DMS53 treated with DMSO at 0.1 percent for 48 hours (cell line): Measurements from ENCODE around the gene PTPRN2.
"Not testable (repeated sequence)": the region's sequence is repeated elsewhere in the genome, so short reads cannot be mapped to it uniquely, and the experiment has no call there.

Experiments used
- DNase-seq: peaks from one replicate; lab custom pipeline; 2025; ENCODE audit not compliant: unreplicated experiment; lab: John Stamatoyannopoulos, UW

PTPRN2 gene

DNA sequence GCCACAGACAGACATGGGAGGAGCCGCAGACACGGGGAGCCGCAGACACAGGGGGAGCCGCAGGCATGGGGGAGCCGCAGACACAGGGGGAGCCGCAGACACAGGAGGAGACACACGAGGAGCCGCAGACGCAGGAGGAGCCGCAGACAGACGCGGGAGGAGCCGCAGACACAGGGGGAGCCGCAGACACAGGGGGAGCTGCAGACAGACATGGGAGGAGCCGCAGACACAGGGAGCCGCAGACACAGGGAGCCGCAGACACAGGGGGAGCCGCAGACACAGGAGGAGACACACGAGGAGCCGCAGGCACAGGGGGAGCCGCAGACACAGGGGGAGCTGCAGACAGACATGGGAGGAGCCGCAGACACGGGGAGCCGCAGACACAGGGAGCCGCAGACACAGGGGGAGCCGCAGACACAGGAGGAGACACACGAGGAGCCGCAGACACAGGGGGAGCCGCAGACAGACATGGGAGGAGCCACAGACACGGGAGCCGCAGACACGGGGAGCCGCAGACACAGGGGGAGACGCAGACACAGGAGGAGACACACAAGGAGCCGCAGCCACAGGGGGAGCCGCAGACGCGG is 313.8 kb downstream of the PTPRN2 start:
- DNase-seq = not testable (repeated sequence)

DNA sequence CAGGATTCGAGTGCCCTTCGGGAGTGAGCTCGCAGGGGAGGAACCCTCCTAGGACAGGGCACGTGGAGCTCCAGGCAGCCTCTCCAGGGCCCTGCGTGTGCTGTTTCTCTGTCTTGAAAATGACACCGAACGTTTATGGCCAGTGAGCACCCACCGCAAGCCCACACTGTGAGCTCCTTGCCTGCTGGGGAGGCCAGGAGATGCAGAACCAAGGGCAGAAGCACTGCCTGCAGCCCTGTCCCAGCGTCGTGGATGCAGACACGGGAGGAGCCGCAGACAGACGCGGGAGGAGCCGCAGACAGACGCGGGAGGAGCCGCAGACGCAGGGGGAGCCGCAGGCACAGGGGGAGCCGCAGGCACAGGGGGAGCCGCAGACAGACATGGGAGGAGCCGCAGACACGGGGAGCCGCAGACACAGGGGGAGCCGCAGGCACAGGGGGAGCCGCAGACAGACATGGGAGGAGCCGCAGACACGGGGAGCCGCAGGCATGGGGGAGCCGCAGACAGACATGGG is 314.4 kb downstream of the PTPRN2 start:
- DNase-seq = no peak

DNA sequence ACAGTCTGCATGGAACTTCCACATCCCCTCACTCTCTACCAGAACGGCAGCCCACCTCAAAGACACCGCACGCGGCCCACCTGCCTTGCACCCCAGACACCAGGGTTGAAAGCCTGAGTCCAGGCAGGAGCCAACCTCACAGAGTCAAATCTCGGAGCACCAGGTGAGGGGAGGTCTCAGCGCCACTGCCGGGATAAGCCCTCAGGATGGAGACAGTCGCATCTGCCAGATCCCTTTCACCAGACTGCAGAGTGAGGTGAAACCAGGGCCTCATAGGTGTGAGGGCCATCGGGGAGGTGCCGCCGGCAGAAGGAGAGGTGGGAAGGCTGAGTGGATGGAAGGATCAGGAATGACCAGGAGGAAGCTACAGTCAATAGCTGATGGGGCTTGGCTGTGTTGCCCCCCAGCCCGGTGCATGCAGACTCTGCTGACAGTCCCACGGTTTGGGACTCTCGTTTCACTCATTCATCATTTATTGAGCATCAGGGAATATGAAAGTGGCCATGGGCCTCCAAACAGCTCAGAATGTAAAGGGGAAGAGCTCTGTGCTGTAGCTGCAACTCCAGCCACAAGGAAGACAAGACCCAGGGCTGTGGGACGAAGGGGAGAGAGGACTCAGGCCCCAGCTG is 315.0 kb downstream of the PTPRN2 start:
- DNase-seq = no peak

DNA sequence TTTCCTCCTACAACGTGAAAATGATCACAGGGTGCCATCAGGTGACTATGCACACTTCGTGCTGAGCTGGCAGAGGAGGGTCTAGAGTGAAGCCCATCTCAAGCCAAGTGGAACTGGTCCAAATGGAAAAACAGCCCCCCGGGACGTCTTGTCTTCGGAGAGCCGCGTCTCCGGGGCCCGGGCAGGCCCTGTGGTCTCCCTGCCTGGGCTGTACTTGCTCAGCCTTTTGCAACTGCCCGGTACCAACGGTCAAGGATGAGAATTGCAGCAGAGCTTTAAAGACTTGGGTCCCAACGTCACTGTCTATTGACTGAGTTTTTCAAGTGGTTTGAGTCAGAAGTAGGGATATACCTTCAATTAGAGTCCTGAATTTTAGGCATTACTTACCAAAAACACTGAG is 315.5 kb downstream of the PTPRN2 start:
- DNase-seq = no peak

DNA sequence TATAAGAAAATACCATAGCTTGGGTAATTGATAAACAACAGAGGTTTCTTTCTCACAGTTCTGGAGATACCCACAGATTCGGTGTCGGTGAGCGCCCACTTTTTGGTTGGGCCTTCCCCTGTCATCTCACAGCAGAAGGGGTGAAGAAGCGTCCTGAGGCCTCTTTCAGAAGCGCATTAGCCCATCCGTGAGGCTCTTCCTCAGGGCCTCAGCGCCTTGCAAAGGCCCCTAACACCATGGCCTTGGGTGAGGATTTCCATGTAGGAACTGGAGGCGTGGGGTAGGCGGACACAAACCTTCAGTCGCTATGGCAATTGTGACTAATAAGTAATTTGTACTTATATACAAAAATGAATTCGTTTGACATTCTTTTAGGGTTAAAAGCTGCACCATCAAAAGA is 316.0 kb downstream of the PTPRN2 start:
- DNase-seq = no peak

DNA sequence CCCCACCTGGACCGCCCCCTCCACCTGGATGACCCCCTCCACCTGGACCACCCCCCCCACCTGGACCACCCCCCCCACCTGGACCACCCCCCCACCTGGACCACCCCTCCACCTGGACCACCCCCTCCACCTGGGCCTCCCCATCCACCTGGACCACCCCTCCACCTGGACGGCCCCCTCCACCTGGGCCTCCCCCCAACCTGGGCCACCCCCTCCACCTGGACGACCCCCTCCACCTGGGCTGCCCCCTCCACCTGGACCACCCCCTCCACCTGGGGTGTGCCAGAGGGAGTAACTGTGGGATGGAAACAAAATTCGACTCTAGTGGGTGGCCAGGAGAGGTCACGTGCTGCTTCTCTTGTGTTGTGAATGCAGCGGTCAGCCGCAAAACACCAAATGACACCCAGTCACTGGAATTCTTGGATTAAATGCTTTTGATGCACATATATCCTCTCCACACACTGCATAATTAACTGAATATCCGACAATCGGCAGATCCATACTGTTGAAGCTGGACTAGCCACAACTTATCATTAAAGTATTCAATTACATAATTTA is 316.7 kb downstream of the PTPRN2 start:
- no peak for DNase-seq

DNA sequence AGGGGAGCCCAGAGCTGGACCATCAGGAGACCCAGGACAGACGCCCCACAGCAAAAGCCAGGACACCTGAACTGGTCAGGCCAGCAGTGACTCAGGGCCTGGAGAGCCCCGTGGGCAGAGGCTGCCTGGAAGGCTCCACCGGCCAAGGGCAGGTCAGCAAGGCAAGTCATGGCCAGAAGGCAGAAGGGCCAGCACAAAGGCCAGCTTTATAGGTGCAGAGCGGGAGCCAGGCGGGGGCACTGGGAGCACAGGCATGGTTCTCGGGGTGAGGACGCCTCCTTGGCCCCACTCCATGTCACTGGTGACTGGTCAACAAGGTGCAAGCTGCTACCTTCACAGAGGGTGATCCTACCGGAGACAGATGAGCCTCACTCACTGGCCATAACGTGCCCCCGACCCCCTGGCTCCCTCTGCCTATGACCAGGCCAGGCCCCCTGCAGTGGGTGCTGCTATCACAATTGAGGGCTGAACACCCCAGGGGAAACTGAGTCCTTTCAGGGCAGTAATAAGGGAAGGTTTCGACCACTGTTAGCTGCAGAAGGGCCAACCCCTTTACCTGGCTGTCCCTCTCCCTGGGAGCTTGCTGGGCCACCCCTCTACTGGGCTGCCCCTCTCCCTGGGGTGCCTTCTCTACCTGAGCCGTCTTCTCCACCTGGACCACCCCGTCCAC is 317.4 kb downstream of the PTPRN2 start:
- DNase-seq = no peak

DNA sequence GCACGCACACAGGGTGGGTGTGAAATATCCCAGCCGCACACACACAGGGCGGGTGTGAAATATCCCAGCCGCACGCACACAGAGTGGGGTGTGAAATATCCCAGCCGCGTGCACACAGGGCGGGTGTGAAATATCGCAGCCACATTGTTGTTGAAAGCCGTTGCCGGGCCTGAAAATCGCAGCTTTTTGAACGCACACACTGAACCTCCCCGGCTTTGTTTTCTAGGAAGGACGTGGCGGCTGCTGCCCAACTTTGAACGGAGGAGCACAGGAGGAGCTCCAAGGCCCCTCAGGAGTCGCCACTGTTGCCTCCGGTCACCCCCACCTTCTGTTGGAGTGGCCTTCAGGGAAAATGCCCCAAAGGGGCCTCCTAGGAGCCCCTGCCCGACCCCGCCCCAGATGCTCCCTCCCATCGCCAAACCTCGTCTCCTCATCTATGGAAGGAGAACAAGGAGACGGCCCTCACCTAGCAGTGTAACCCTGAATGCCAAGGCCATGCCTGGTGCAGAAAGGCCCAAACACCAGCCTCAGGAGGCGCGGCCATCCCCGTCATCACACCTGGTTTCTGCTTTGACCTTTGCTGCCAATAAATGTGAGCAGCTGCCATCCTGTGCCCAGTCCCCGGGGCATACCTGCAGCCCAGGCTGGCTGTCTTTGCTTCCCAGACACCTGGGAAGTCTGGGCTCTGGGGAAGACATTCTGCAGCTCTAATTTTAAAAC is 318.6 kb downstream of the PTPRN2 start:
- DNase-seq = no peak

DNA sequence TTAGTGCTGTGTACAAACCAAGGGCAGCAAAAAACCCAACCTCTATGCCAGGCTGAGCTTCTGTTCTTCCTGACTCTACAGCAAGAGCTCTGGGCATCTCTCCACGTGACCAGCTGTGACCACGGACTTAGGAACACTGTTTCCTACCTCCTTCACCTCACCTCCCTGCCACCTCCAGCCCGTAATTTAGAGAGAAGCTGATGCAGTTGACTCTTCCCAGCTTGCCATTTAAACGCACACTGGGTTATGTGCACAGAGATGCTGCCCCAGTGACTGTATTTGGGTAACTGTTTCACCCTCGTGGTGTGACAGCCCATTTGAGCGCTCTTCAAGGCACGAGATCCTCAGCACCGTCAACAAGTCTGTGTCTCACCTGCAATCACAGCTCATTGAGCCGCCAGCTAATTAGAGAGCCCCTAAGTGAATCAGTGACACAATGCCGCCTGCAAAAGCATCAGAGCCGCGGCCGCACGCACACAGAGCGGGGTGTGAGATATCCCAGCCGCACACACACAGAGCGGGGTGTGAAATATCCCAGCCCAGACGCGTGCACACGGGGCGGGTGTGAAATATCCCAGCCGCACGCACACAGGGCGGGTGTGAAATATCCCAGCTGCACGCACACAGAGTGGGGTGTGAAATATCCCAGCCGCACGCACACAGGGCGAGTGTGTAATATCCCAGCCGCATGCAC is 319.7 kb downstream of the PTPRN2 start:
- DNase-seq = no peak

DNA sequence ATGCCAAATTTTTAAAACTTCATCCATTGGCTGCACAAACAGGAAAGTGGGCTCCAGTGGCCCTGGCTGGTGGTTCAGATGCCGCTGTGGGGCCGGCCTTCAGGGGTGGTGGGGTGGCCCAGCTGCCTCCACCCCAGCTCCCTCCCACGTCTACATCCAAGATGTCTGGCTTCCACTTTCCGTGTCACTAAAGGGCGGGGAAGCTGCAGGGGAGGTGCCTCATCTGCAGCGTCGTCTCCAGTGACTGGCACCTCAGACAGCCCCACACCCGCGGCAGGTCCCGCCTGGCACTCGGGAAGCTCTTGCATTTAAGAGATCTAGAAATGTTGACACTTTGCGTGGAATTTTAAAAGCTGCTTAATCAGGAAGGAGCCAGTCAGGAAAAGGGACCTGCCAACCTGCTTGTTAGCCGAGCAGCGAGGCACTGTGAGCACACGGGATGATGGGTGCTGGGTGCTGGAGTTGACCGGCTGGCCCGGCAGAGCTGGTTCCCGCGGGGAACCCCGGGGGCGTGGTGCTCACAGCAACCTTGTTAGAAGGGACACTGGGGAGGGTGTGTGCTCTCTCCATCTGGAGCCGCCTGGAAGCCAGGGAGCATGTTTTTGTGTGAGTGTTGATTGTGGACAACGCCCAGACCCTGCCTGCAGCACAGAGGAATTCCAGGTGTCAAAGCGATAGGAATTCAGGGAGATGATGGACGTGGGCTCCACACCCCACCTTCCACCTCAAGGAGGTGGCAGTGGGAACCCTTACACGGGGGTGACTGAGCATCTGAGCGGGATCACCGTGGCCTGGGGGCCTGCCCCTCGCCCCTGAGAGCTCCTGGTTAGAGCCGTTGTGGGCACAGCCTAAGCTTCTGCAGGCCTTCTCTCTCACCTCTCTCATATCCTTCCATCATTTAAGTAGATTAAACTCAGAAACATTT is 320.5 kb downstream of the PTPRN2 start:
- DNase-seq = no peak

DNA sequence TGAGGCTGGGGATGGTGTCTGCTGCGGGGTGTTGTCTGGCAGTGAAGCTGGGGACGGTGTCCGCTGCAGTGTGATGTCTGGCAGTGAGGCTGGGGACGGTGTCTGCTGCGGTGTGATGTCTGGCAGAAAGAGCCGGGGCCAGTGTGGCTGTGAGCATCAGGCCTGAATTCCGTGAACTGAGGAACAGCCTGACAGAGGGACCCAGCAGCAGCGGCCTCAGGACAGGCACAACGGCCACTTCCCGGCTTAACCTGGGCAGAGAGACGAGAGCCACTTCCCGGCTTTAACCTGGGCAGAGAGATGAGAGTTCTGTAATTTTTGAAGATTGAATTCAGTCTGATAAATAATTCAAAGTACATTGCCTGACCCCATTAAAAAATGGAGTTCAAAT is 321.2 kb downstream of the PTPRN2 start:
- no peak for DNase-seq

DNA sequence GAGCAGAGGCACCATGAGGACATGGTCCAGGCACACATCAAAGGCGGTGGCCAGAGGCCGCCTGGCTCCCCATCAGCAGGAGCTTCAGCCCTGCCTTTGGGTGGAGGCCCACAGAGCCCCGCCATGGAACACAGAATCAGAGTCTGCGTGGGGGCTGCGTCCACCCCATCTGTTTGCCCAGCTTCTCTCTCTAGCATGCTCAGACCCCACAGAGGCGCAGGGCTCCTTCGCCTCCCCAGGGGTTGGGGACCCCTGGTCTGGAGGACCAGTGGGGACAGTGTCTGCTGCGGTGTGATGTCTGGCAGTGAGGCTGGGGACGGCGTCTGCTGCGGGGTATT is 321.9 kb downstream of the PTPRN2 start:
- DNase-seq = no peak

DNA sequence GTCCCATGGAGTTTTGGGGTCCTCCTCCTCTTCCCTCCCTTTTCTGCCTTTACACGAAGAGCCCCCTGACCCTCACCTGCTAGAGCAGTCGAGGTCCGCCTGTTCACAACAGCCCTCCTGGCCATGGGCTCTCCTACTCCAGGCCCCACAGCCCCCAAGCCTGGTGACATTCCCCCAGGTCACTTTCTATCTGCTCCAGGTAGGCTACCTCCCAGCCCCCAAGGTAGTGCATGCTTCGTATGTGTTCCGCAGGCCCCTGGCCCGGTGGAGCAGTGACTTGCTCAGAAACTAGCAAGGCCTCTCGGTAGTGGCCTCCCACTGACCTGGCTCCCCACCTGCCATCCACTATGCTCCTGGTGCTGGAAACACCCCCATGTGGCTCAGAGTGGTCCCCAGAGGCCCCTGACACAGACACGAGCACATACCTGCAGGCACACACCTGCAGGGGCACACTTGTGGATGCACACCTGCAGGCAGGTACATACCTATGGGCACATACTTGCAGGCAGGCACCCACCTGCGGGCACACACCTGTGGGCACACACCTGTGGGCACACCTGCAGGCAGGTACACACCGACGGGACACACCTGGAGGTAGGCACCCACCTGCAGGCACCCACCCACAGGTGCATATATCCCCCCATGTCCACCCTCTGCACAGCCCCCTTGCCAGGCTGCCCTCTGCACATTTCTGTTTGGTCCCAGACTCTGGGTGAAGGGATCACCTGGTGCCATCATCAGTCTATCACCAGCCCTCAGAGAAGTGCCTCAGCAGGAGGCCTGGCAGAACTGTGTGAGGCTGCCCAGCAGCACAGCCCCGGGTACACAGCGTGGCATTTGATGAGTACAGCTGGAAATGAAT is 322.5 kb downstream of the PTPRN2 start:
- DNase-seq = no peak

DNA sequence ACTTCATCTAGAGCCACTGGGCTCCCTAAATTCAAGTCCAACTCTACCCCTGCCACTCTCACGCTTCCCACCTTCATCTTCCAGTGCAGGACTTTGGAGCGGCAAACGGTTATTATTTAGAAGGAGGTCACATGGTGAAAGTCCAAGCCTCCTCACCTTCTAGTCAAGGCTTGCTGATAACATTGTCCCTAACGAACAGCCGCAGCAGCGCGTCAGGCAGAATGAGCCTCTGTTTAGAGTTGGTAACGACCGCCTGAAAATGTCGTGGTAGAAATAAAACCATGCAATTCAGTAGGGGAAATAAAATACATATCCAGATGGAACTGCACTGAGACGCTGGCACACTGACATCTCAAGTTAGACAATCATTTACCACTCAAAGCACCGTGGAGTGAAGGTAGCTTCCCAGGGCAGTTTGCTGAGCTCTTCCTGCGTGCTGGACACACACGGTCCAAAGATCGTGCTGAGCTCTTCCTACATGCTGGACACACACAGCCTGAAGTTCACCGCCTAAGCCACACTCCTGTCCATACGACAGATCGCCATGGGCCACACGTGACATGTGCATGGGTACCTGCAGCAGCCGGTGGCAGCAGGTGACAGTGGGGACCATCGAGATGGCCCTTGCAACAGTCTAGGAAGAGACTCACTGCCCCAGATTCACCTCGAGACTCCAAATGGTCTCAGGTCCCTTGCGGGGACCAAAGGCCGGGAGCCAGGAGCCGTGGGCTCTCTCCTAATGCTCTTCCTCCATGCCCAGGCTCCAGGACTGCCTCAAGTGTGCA is 323.5 kb downstream of the PTPRN2 start:
- DNase-seq = no peak

DNA sequence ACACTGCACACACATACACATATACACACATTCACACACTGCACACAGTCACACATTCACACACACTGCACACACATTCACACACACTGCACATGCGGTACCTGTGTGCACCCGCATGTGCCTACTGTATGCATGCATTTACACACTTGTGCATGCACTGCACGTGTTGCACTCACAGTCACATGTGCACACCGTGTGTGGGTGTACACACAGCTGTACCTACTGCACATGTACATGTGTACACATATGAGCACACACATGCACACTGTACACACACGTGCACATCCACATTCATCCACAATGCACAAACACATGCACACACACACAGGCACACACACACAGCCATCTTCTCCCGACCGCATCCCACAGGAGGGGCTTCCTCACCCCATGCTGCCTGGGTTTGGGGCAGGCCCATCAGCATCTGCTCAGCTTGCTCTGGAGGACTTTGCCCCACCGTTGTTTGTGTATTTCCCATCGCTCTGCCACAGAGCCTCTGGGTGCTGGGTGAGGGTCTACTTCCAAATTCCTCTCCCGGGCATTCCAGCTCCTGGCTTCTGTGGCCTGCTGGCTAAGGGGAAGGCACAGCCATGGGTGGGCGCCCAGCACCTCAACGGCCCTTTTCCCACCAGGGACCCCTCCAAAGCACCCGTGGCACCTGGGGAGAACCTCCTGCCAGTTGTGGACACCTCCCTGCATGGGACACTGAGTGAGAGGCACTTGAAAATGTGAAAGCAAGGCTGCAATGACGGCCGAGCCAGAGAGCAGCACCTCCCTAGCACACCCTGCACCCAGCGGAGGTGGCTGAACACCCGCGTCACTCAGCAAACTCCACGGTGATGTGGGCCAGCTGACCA is 324.3 kb downstream of the PTPRN2 start:
- no peak for DNase-seq

DNA sequence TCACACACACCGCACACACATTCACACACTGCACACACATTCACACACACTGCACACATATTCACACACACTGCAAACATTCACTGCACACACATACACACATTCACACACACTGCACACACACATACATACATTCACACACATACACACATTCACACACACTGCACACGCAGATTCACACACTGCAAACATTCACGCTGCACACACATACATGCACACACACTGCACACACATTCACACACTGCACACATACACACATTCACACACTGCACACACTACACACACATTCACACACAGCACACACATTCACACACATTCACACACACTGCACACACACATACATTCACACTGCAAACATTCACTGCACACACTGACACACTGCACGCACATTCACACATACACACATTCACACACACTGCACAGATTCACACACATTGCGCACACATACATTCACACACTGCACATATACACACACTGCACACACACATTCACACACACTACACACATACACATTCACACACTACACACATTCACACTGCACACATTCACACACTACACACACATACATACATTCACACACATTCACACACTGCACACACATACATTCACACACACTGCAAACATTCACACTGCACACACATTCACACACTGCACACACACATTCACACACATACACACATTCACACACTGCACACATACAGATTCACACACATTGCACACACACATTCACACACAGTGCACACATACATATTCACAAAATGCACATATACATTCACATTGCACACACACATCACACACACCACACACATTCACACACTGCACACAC is 325.1 kb downstream of the PTPRN2 start:
- no peak for DNase-seq
